ENCODE measurements around the gene CDC42BPA.

CDC42BPA gene

DNA sequence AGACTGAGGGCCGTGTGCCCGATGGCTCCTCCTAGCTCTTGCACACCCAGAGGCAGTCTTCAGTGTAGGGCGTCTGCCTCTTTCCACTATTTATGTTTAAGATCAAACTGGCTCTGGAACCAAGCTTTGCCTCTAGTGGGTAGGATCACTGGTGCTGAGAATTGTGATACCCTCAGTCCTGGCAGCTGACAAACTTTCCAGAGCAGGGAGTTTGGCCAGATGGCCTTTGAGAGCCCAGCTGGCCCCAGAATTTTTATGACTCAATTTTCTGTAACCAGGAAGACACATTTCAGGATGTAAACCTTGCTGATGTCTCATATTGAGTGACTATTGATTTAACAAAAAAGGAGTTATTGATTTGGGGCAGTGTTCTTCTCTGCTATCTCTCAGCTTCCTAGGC, 371.5 kb downstream of the CDC42BPA start:
- no peak for DNase-seq (ENCODE audit: low read depth)

DNA sequence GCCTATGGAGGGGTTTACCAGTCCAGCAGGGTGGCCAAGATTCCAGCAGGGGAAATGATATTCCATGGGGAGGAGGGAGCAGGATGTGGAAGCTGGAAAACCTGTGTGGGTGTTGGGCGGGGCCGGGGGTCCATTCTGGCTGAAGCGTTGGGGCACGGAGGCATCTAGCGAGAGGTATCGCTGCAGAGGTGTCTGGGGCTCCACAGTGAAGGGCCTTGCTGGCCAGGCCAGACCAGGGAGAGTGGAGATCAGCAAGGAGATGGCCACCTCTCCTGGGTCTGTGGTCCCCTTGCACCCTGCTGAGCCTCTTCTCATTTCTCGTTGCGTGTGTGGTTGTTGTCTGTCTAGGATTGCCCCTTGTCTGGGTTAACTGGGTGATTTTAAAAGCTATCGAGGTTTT, 372.0 kb downstream of the CDC42BPA start:
- DNase-seq (ENCODE audit: low read depth) = no peak

DNA sequence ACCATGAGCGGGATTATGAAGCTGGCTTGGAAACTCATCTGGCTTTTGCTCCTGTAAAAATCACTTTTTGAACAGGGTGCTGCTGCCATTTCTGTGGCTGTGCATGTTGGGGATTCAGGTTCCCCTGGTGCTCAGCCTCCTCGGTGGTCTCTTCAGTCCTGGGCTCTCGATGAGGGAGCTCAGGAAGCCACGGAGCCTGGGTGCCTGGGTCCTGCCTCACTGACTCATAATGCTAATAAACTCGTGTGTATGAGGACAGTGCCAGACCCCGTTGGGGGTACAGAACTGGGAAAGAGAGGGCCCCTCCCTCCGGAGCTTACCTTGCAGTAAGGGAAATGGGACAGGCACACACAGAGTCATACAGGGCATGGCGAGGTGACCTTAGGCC, 372.4 kb downstream of the CDC42BPA start:
- no peak for DNase-seq (ENCODE audit: low read depth)

DNA sequence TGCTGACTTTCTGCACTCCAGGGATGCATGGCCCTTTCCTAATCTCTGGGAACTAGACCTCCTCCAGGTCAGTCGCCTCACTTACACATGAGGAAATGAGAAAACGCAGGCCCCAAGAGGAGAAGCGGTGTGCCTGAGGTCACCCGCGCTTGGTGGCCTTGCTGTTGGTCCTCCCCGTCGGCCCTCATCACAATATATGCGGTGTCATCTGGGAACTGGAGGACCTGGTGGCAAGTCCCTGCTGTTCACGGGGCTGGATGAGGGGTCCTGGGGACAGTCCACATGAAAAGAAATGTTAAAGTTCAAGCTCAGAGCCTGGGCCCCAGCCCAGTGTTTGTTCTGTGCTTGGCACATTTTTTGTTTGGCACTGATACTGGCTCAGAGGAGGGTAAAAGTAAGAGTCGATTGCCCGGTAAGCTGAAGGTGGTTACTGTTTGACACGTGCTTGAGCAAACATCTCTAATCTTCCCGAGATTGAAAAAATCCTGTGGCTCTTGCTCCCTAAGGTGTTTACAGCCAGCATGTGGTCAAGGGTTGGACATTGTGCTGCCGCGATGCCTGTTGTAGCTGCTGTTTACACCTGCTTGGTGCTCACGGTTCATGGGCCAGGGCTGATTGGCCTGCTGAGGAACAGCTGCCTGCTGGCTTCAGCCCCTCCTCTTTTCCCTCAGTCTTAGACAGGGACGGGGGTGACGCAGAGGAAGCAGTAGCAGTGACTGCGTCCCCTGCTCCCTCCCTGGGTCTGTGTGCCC, 373.0 kb downstream of the CDC42BPA start:
- DNase-seq (ENCODE audit: low read depth) = no peak

DNA sequence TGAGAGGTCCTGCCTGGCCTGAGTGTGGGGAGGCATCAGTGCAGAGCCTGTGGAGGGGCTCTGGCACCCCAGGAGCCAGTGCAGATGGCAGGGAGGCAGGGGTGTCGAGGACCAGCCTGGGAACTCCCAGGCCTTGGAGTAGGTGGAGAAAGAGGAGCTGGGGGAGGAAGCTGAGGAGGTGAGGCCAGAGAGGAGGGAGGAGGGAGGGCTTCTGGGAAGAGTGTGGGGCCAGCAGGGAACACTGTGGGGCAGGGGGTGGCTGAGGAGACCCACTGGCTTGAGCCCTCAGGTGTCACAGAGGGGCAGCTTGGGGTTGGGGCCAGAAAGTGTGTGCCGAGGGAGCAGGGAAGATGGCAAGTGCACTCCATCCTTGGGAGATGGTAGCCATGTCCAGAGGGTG, 374.4 kb downstream of the CDC42BPA start:
- no peak for DNase-seq (ENCODE audit: low read depth)

DNA sequence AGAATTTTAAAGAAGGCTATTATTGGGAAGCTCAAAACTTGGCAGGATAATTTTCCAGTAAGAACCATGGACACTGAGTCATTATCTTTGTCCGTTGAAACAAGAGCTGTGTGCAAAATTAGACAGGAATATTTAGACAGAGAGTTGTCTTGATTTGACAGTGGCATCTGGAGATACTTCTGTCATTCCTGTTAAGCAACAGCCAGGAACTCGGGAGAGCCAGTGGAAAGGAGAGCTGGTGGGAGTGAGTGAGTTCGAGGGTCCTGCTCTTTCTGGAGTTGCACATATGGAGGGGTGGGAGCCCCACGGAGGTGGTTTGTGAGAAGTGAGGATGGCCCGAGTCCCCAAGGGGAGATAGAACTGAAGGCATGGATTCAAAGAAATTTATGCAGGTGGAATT, 375.1 kb downstream of the CDC42BPA start:
- no peak for DNase-seq (ENCODE audit: low read depth)

DNA sequence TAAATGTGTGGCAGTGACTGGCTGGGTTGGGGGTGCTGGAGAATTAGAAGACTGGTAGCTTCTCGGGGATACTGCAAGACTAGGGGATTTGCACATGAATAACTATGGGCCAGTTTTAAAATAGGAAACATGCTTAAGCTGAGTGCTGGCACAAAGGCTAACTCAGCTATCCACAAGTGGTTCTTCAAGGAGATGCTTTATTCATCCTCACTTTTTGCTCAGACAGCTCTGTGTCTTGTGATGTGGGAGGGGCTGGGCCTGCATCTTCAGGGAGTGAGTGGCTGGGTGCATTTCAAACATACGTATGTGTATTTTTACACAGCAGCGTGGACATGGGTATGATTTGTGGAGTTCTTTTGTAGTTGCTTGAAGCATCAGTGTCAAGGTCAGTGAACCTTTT, 375.9 kb downstream of the CDC42BPA start:
- DNase-seq (ENCODE audit: low read depth) = no peak

DNA sequence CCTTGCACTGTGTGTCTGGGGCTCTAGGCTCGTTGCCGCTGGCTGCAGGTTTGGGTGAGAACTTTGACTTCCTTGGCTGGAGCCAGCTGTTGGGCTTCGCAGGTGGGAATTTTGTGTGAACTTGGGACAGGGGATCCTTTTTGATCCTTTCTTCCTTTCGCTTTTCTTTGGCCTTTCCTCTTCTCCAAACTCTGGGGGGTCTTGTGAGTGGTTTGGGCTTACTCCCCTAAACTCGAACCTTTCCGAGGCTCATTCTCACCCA, 377.6 kb downstream of the CDC42BPA start:
- DNase-seq (ENCODE audit: low read depth) = no peak

DNA sequence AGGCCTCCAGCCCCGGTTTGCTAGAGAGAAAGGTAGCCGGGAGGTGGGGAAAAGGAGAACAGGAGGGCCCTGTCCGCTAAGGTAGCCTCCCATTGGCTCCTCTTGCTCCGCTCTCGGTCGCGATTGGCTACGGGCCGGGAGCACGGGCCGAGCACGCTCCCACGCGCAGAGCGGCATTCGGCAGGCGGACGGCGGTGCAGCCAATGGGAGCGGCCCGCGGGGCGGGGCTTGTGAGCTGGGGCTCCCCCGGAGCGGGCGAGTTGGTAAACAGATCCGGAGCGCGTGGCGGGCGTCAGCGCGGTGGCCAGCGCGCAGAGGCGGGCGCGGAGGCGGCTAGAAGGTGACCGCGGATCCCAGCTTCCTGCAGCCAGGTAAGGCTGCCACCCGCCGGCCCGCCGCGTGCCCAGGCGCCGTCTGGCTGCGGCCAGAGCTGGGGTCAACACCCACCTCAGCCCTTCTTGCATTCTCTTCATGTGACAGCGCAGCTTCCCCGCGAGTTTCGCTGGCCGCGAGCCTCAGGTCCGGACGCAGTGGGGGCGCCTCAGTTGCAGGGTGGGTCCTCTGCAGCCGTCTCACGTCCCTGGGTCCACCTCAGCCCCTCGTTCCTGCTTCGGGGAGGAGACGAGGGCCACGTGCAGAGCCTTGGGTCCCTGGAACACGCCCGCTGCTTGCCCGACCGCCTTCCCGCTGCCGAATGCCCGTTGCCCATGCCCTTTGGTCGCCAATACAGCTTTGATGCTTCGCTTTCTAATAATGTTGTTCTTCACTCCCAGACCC, 378.1 kb downstream of the CDC42BPA start, which contains the start of gene COQ8A:
Gene COQ8A, plus strand, starts transcription at position 266 of the 777 bp plus-strand sequence. CDS start 21,092 bp downstream, outside the sequence.
- peak; percentile 99 for DNase-seq (ENCODE audit: low read depth)
